ENCODE results near the gene HS6ST3.

DNA sequence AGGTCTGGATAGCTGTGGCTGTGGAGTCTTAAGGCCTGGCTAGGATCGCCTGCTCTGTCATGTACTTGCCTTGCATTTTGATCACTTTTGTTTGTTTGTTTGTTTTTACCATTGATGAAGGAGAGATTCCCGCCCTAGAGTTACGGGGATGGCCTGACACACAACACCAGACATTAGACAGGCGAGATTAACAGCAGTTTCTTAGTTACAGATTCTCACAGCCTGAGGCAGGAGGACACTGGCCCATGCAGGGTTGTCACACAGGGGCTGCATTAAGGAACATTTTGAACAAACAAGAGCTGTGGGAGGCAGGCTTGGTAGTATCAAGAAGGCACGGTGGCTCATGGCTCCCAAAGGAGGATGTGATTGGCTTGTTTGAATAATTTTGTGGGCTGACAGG is 291.8 kb downstream of the HS6ST3 start:
- TF ChIP-seq RFXANK (CRISPR knock-in tag; IDR thresholded peaks at IDR 0.05) = no peak
- TF ChIP-seq PRMT3 (CRISPR knock-in tag; IDR thresholded peaks at IDR 0.05; ENCODE audit: borderline replicate concordance, low read depth) = no peak
- TF ChIP-seq NR2C2 (CRISPR knock-in tag; IDR thresholded peaks at IDR 0.05; ENCODE audit: borderline replicate concordance) = no peak
- TF ChIP-seq CBX1 (IDR thresholded peaks at IDR 0.05; ENCODE audit: low read depth) = no peak
